Measurements from ENCODE around the gene OPALIN. TPM values are rescaled to one million over a fixed set of nuclear protein-coding genes. Genes with fewer than 3 reads are reported as not detected.
A peak's percentile ranks its signal among the peaks of the same experiment; 100 is the strongest.

Gene OPALIN
- total RNA-seq, 1 donor = not detected

DNA sequence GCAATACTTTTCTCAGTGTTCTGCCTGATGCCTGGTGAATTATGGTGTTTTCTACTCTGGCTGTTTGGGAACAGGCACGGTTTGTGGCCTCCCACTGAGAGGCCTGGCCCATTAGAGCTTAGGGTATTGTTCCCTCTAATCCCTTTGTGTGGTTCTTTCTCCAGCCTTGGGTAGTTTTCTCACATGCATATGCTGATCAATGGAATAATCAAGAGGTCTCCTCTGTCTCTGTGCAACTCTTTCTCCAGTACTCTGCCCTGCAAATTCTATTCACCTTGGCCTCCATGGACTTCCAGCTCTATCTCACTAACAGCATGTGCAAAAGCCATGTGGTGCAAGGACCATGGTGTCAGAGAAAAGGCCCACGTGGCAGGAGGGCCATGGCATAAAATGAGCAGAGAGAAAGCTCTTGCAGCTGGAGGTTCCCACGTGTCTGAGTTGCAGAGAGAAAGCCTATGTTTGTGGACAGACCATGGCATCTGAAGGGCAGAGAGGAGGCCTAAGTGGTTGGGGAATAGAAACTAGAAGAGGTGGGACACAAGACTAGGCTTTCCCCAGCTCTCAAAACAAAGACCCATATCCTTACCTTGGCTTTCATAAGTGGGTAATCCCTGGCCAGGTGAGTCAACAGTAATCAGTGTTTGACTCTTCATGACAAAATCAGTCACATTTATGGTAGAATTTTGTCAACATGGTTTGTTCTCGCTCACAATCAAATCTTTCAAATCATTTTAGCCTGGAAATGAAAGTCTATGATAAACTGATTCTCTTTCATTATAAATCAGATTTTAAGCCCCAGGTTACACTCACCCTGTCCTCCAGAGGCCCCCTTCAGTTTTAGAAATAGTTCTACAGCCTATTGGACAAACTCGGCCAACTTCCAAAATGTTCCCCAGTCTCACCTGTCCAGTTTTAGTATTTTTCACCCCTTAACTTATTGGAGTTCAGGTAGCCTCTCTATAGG lies 17.3 kb downstream of the OPALIN start:
- no peak overlapping the region for H3K4me3 ChIP-seq (ENCODE audit: low read depth, low read length)
- DNase-seq (ENCODE audit: low read depth) = no peak
- TF ChIP-seq, protein P1, sequence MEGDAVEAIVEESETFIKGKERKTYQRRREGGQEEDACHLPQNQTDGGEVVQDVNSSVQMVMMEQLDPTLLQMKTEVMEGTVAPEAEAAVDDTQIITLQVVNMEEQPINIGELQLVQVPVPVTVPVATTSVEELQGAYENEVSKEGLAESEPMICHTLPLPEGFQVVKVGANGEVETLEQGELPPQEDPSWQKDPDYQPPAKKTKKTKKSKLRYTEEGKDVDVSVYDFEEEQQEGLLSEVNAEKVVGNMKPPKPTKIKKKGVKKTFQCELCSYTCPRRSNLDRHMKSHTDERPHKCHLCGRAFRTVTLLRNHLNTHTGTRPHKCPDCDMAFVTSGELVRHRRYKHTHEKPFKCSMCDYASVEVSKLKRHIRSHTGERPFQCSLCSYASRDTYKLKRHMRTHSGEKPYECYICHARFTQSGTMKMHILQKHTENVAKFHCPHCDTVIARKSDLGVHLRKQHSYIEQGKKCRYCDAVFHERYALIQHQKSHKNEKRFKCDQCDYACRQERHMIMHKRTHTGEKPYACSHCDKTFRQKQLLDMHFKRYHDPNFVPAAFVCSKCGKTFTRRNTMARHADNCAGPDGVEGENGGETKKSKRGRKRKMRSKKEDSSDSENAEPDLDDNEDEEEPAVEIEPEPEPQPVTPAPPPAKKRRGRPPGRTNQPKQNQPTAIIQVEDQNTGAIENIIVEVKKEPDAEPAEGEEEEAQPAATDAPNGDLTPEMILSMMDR (IDR thresholded peaks at IDR 0.05; ENCODE audit: insufficient read depth, low read length) = no peak

DNA sequence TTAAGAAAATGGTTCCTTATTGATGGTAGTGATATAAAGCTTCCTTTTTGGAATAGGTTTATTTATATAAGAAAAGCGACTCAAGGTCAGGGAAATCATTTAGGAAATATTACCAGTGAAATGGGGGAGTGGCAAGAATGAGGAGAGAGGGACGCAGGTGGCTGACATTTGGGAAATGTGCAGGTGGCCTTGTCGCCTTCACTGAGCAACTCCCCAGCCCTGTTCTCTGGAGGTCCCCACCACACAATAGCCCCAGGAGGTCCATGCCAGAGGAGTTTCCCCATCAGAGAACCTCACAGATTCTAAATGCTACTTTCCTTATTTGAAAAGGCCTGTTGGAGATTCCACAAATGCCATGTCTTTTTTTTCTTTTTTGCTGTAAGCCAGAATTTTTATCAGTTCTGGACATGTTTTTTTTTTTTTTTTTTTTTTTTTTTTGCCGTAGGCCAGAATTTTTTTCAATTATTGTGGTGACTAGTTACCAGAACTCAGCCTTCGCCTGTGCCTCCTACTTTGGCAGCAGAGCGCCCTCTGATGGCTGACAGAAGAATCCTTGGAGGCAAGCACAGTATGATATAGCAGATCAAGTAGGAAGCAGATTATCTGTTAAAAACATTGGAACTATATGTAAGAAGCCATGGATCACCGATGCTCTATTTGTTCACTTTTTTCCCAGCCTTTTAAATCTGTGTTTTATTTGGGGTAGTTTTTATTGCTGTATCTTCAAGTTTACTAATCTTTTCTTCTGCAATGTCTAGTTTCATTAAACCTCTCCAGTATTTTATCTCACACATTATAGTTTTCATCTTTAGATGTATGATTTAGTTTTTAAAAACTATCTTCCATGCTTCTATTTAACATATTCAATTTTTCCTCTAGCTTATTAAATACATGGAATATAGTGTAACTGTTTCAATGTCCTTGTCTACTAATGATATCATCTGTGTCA lies 18.6 kb downstream of the OPALIN start:
- no peak overlapping the region for H3K4me3 ChIP-seq (ENCODE audit: low read depth, low read length)
- peak; percentile 59 for DNase-seq (ENCODE audit: low read depth)
- TF ChIP-seq, protein P1 (IDR thresholded peaks at IDR 0.05; ENCODE audit: insufficient read depth, low read length) = peak; percentile 74

DNA sequence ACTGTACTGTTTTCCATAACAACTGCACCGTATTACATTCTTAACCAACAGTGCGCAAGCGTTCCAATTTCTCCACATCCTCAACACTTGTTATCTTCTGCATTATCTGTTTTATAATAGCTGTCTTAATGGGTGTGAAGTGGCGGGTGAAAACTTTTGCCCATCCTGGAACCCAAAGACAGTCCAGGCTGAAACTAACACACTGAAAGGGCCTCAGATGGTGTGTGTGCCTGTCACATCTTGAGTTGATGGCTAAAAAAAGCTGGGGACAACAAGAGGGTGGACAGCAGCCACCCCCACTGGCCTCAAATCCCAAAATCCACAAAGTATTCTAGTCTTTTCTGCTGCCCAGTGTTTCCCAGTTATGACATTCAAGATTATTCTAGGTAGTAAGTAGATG lies 19.4 kb downstream of the OPALIN start:
- no peak for DNase-seq (ENCODE audit: low read depth)
- TF ChIP-seq, protein P1 (IDR thresholded peaks at IDR 0.05; ENCODE audit: insufficient read depth, low read length) = no peak
- H3K4me3 ChIP-seq (ENCODE audit: low read depth, low read length) = no peak overlapping the region

DNA sequence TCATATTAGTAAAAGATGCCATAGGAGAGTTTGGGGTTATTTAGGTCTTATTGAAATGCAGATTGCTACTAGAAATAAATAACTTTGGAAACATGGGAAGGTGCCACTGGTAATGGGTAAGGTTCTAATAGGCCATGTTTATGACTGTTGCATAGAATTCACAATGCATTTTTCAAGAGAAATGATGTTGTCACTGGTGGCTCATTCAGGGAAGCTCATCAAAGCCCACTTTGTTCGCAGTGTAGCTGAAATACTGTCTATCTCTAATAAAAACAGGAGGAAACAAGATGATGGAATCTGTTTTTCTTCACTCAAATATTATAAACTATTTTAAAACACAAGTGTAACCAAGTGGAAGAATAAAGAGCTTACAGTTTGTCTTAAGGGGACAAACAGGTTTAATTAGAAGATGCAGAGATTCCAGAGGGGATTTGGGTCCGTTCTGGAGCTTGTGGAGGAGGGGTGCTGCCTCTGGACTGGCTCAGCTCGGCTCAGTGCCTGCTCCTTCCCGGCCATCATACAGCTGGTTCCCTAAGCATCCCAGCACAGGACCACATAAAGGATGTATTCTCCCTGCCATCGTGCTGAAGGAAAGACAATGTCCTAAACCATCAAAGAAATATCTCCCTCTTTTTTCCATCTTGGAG lies 20.4 kb downstream of the OPALIN start:
- DNase-seq (ENCODE audit: low read depth) = no peak
- H3K4me3 ChIP-seq (ENCODE audit: low read depth, low read length) = no peak overlapping the region
- TF ChIP-seq, protein P1 (IDR thresholded peaks at IDR 0.05; ENCODE audit: insufficient read depth, low read length) = no peak

DNA sequence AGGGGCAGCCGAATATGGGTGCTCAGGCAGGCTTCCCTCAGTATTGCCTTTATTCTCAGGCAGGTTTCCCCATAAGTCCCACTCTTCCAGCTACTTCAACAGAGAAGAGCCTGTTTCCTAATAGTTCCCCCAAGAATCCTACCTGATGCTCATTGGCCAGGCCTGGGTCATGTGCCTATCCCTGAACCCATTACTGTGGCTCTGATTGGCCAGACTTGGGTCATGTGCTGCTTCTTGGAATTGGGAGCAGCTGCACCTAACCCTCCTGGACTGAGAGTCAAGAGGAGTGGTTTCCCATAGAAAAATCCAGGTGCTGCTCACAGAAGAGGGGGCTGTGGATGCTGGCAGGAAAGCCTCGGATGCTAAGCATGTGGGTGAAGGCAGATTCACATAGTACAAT lies 21.7 kb downstream of the OPALIN start:
- no peak for DNase-seq (ENCODE audit: low read depth)
- no peak overlapping the region for H3K4me3 ChIP-seq (ENCODE audit: low read depth, low read length)
- TF ChIP-seq, protein P1 (IDR thresholded peaks at IDR 0.05; ENCODE audit: insufficient read depth, low read length) = no peak
